Esophagus muscularis mucosa (tissue), 3 donors: Measurements from ENCODE around the gene MBP.

ENCODE experiments used
- CTCF ChIP-seq, 3 experiments: fragments of 200-600 bp in 2 of 3; fragments of 450-650 bp in 1 of 3; sonication (generic) in 2 of 3; IDR thresholded peaks; one replicate each; pipeline ENCODE4 v1.5.1; 2017 to 2019; ENCODE audit warnings: antibody characterized with exemption in 3 of 3, mild to moderate bottlenecking in 2 of 3, moderate library complexity in 1 of 3
- POLR2A ChIP-seq: fragments of 450-650 bp; IDR thresholded peaks from one replicate; pipeline ENCODE4 v1.6.1; 2017; ENCODE audit warnings: antibody characterized with exemption, moderate library complexity, mild to moderate bottlenecking, low read depth

GRCh38 chr18:77084688-77085035 lies 47.9 kb downstream of the MBP start:
- TF ChIP-seq CTCF (IDR thresholded peaks at IDR 0.05) (no peak), POLR2A (no peak)
